Measurements from ENCODE around the gene TMEM11.

GRCh38 chr17:21211825-21212479, 2.0 kb downstream of the TMEM11 start:
- TF ChIP-seq CTCF (conservative IDR thresholded peaks at IDR 0.05; ENCODE audit: low read depth, low read length) (no peak), USF2 (IDR thresholded peaks at IDR 0.05; ENCODE audit: low read depth, low read length) (no peak), POLR2A (IDR thresholded peaks at IDR 0.05; ENCODE audit: low read depth, low read length) (no peak), BHLHE40 (IDR thresholded peaks at IDR 0.05; ENCODE audit: low read depth, low read length) (no peak), RAD21 (IDR thresholded peaks at IDR 0.05; ENCODE audit: low read length) (no peak), CEBPB (IDR thresholded peaks at IDR 0.05; ENCODE audit: low read depth, low read length) (no peak)

Data from IMR-90 (cell line).